Activated CD4-positive, CD25-positive, alpha-beta regulatory T cell treated with anti-CD3 and anti-CD28 coated beads, Interleukin-2, amount 50 U/mL, for 16 hours (primary cell): ENCODE data around the gene SPATA16.
"Not testable (repeated sequence)": the region's sequence is repeated elsewhere in the genome, so short reads cannot be mapped to it uniquely, and the experiment has no call there.

Source experiments
- DNase-seq: peaks from one replicate; pipeline ENCODE4 v3.0.0-alpha.2; 2020; ENCODE audit warnings: low read depth, low spot score

SPATA16 gene

GRCh38 chr3:173006006-173006405 lies 135.0 kb downstream of the SPATA16 start:
- no peak for DNase-seq

- no peak for DNase-seq
These were observed 136.4 kb downstream of the SPATA16 start for GRCh38 chr3:173004681-173005080.

- no peak for DNase-seq
These were observed 137.1 kb downstream of the SPATA16 start for GRCh38 chr3:173003956-173004355.

- DNase-seq, result no peak
These were observed 137.6 kb downstream of the SPATA16 start for GRCh38 chr3:173003471-173003870.

- no peak for DNase-seq
These were observed 139.4 kb downstream of the SPATA16 start for GRCh38 chr3:173001622-173002021.

- no peak for DNase-seq
These were observed 140.5 kb downstream of the SPATA16 start for GRCh38 chr3:173000553-173000952.

GRCh38 chr3:172993412-172993811 lies 147.6 kb downstream of the SPATA16 start:
- DNase-seq, result no peak

GRCh38 chr3:172991424-172991996 lies 149.5 kb downstream of the SPATA16 start:
- no peak for DNase-seq

GRCh38 chr3:172989373-172989772 lies 151.7 kb downstream of the SPATA16 start:
- DNase-seq, result no peak

GRCh38 chr3:172987273-172987672 lies 153.8 kb downstream of the SPATA16 start:
- DNase-seq, result no peak

GRCh38 chr3:172984914-172985313 lies 156.1 kb downstream of the SPATA16 start:
- DNase-seq, result no peak

GRCh38 chr3:172982736-172983364 lies 158.2 kb downstream of the SPATA16 start:
- no peak for DNase-seq

GRCh38 chr3:172981407-172981983 lies 159.5 kb downstream of the SPATA16 start:
- no peak for DNase-seq

- no peak for DNase-seq
These were observed 160.2 kb downstream of the SPATA16 start for GRCh38 chr3:172980849-172981248.

GRCh38 chr3:172977696-172978095 lies 163.3 kb downstream of the SPATA16 start:
- no peak for DNase-seq

GRCh38 chr3:172974969-172975368 lies 166.1 kb downstream of the SPATA16 start:
- DNase-seq, result no peak

GRCh38 chr3:172973799-172974198 lies 167.2 kb downstream of the SPATA16 start:
- DNase-seq, result no peak

- no peak for DNase-seq
These were observed 168.3 kb downstream of the SPATA16 start for GRCh38 chr3:172972717-172973116.

- DNase-seq, result no peak
These were observed 169.0 kb downstream of the SPATA16 start for GRCh38 chr3:172972067-172972466.

GRCh38 chr3:172968646-172969045 lies 172.4 kb downstream of the SPATA16 start:
- DNase-seq, result no peak

GRCh38 chr3:172965256-172965655 lies 175.8 kb downstream of the SPATA16 start:
- no peak for DNase-seq

- DNase-seq, result not testable (repeated sequence)
These were observed 180.3 kb downstream of the SPATA16 start for GRCh38 chr3:172960626-172961182.

GRCh38 chr3:172958565-172958964 lies 182.5 kb downstream of the SPATA16 start:
- no peak for DNase-seq
